Fibroblast of lung (primary cell): ENCODE data around the gene IL20RA. TPM values are rescaled to one million over a fixed set of nuclear protein-coding genes. Genes with fewer than 3 reads are reported as not detected.

Source experiments
- DNase-seq, 2 donors: peaks; one replicate each; pipeline versions ENCODE4 v3.0.0 to v3.0.0-alpha.2; 2010; ENCODE audit warnings: low read depth in 2 of 2
- H2AFZ ChIP-seq: 2 replicates; pipeline ENCODE4 v1.5.1; 2012; ENCODE audit warnings: low read length, control low read depth, inconsistent platforms
- H3K27ac ChIP-seq: 2 replicates; pipeline ENCODE4 v1.5.1; 2011; ENCODE audit warnings: low read length, control low read depth; ENCODE audit not compliant: insufficient read depth
- H3K27me3 ChIP-seq: 2 replicates; pipeline ENCODE4 v1.5.1; 2011; ENCODE audit warnings: mild to moderate bottlenecking, low read length; ENCODE audit not compliant: control insufficient read depth, insufficient read depth
- H3K36me3 ChIP-seq: 2 replicates; pipeline ENCODE4 v1.5.1; 2011; ENCODE audit warnings: low read length; ENCODE audit not compliant: control insufficient read depth, insufficient read depth
- H3K4me1 ChIP-seq: 2 replicates; pipeline ENCODE4 v1.5.1; 2011; ENCODE audit warnings: low read length; ENCODE audit not compliant: control insufficient read depth, insufficient read depth; ENCODE audit errors: extremely low read depth
- H3K4me2 ChIP-seq: 2 replicates; pipeline ENCODE4 v1.5.1; 2011; ENCODE audit warnings: low read length, control low read depth; ENCODE audit not compliant: insufficient read depth; ENCODE audit errors: extremely low read depth
- H3K4me3 ChIP-seq, 4 experiments: fragments of 200-600 bp in 1 of 4; sonication (generic) in 1 of 4; replicated peaks in 1 of 4; 2 replicates each; pipeline ENCODE4 v1.5.1; 2011 to 2016; ENCODE audit warnings: low read length in 4 of 4, low read depth in 3 of 4, mild to moderate bottlenecking in 3 of 4, control low read depth in 2 of 4, inconsistent platforms in 1 of 4, mixed read lengths in 1 of 4; ENCODE audit not compliant: insufficient read depth in 1 of 4; ENCODE audit errors: control extremely low read depth in 1 of 4
- H3K79me2 ChIP-seq: 2 replicates; pipeline ENCODE4 v1.5.1; 2012; ENCODE audit warnings: mild to moderate bottlenecking, low read length, inconsistent platforms; ENCODE audit not compliant: control insufficient read depth, insufficient read depth
- H3K9ac ChIP-seq: 2 replicates; pipeline ENCODE4 v1.5.1; 2011; ENCODE audit warnings: mild to moderate bottlenecking, low read length, control low read depth; ENCODE audit not compliant: insufficient read depth
- H3K9me3 ChIP-seq: 2 replicates; pipeline ENCODE4 v1.5.1; 2012; ENCODE audit warnings: low read depth, low read length; ENCODE audit not compliant: control insufficient read depth, insufficient read depth
- H4K20me1 ChIP-seq: 2 replicates; pipeline ENCODE4 v1.5.1; 2011; ENCODE audit warnings: low read length; ENCODE audit not compliant: control insufficient read depth, insufficient read depth; ENCODE audit errors: extremely low read depth
- CTCF ChIP-seq, 2 donors: IDR thresholded peaks in 1 of 2; conservative IDR thresholded peaks in 1 of 2; 1 replicate in 1 of 2; 2 replicates in 1 of 2; pipeline ENCODE4 v1.5.1; 2011 to 2012; ENCODE audit warnings: low read length in 2 of 2, control low read depth in 1 of 2, inconsistent platforms in 1 of 2, low read depth in 1 of 2, mild to moderate bottlenecking in 1 of 2
- EZH2 ChIP-seq: IDR thresholded peaks from 2 replicates; pipeline ENCODE4 v1.5.1; 2012; ENCODE audit warnings: low read length, control low read depth, mild to moderate bottlenecking; ENCODE audit errors: missing control alignments
- polyA plus RNA-seq, 2 donors: library from polyadenylated mRNA; depleted of rRNA in 1 of 2; stranded (reverse) in 1 of 2; unstranded in 1 of 2; fragments of >200 nt; gene quantifications; 2 replicates each; pipeline ENCODE4 v1.2.1, GENCODE V29; 2011 to 2012; ENCODE audit warnings: missing spikeins in 1 of 2
- total RNA-seq: library from RNA; depleted of rRNA; stranded (reverse); fragments of >200 nt; gene quantifications from 2 replicates; pipeline ENCODE4 v1.2.1, GENCODE V29; 2014

Gene IL20RA
- total and polyA plus RNA-seq, 2 donors (not counting 1 experiment from before 2014, with no cell fraction given), result 0.10 to 0.33 TPM

GRCh38 chr6:137019476-137020272 is 25.1 kb downstream of the IL20RA start:
- Histone ChIP-seq H3K36me3 (no peaks in the 10 kb centered on the region), H3K4me1 (no peaks in the 10 kb centered on the region), H3K4me2 (no peak overlapping the region), H3K27me3 (peaks cover 2% of the 10 kb centered on the region), H3K27ac (no peak overlapping the region), H4K20me1 (no peaks in the 10 kb centered on the region), H3K9ac (no peak overlapping the region), H3K79me2 (no peaks in the 10 kb centered on the region), H3K4me3 (no peak overlapping the region), H3K9me3 (no peaks in the 10 kb centered on the region), H2AFZ (no peak overlapping the region)
- no peak for DNase-seq
- no peak for TF ChIP-seq CTCF (conservative IDR thresholded peaks at IDR 0.05 in 1 of 2, IDR thresholded peaks at IDR 0.05 in 1 of 2; ENCODE audit: low read depth in 1 of 2, low read length in 2 of 2)
- TF ChIP-seq EZH2, result no peak

- H3K4me2 ChIP-seq, result no peak overlapping the region
- TF ChIP-seq EZH2 (no peak), CTCF (conservative IDR thresholded peaks at IDR 0.05 in 1 of 2, IDR thresholded peaks at IDR 0.05 in 1 of 2; ENCODE audit: low read depth in 1 of 2, low read length in 2 of 2) (no peak)
- H3K4me3 ChIP-seq, result no peak overlapping the region
These were observed 27.7 kb downstream of the IL20RA start for GRCh38 chr6:137017081-137017480.

GRCh38 chr6:137016356-137016755 is 28.4 kb downstream of the IL20RA start:
- no peak overlapping the region for H3K9ac ChIP-seq
- H2AFZ ChIP-seq, result no peak overlapping the region
- DNase-seq, result peak in 1 of 2 donors; percentile 97
- H3K4me2 ChIP-seq, result no peak overlapping the region
- H3K36me3 ChIP-seq, result no peaks in the 10 kb centered on the region
- no peak overlapping the region for H3K4me3 ChIP-seq
- H3K27ac ChIP-seq, result no peak overlapping the region
- no peaks in the 10 kb centered on the region for H3K79me2 ChIP-seq
- no peak for TF ChIP-seq CTCF (conservative IDR thresholded peaks at IDR 0.05 in 1 of 2, IDR thresholded peaks at IDR 0.05 in 1 of 2; ENCODE audit: low read depth in 1 of 2, low read length in 2 of 2)
- TF ChIP-seq EZH2, result no peak
- no peaks in the 10 kb centered on the region for H3K4me1 ChIP-seq
- H3K27me3 ChIP-seq, result peaks cover 2% of the 10 kb centered on the region
- no peaks in the 10 kb centered on the region for H4K20me1 ChIP-seq
- no peaks in the 10 kb centered on the region for H3K9me3 ChIP-seq

More at GRCh38 chr6:137017081-137017480, 27.7 kb downstream of the IL20RA start:
- no peaks in the 10 kb centered on the region for H3K79me2 ChIP-seq
- H3K27me3 ChIP-seq, result peaks cover 2% of the 10 kb centered on the region
- H3K4me1 ChIP-seq, result no peaks in the 10 kb centered on the region
- H3K9me3 ChIP-seq, result no peaks in the 10 kb centered on the region
- no peak overlapping the region for H3K27ac ChIP-seq
- no peak overlapping the region for H2AFZ ChIP-seq
- H4K20me1 ChIP-seq, result no peaks in the 10 kb centered on the region
- H3K9ac ChIP-seq, result no peak overlapping the region
- H3K36me3 ChIP-seq, result no peaks in the 10 kb centered on the region
- no peak for DNase-seq
